ENCODE results near the gene CLK1. TPM values are rescaled to one million over a fixed set of nuclear protein-coding genes. Genes with fewer than 3 reads are reported as not detected.
A peak's percentile ranks its signal among the peaks of the same experiment; 100 is the strongest.
"Not testable (repeated sequence)": the region's sequence is repeated elsewhere in the genome, so short reads cannot be mapped to it uniquely, and the experiment has no call there.

The CLK1 gene
- total and polyA plus RNA-seq, 5 donors from 2014 or later: 36.5 to 1,274 (median 42.7) TPM

GRCh38 chr2:200888704-200889625 is 24.5 kb upstream of the CLK1 start, which contains the start of the genes NIF3L1 and PPIL3:
TSS of gene NIF3L1 (plus strand) at chr2:200889371. CDS start at chr2:200891944, 2,573 bp downstream.
TSS of gene PPIL3 (minus strand) at chr2:200889077. CDS start at chr2:200887615, 1,462 bp downstream.
- Mint-ChIP-seq H3K36me3 (peaks cover 13% of the 10 kb centered on the region), H3K4me1 (peaks cover 12 to 64% (median 39%) of the 10 kb centered on the region in 4 donors), H3K27ac (peak within 1 kb of the TSS; percentile 94 to 100 (median 100)), H3K9me3 (no peaks in the 10 kb centered on the region), H3K4me3 (peak within 1 kb of the TSS; percentile 95 to 99 (median 96)), H3K27me3 (peaks cover 4% of the 10 kb centered on the region)
- no peaks in the 10 kb centered on the region for H3K27me3 ChIP-seq (ENCODE audit: control insufficient read depth, insufficient read depth, low read length)
- H3K9me3 ChIP-seq (ENCODE audit: control insufficient read depth in 2 of 2, low read length in 2 of 2): no peaks in the 10 kb centered on the region
- H3K4me3 ChIP-seq (ENCODE audit: low read depth, low read length): peak within 1 kb of the TSS; percentile 98
- H3K36me3 ChIP-seq (ENCODE audit: control insufficient read depth, insufficient read depth, low read length): peaks cover 17% of the 10 kb centered on the region
- ATAC-seq (ENCODE audit: low read depth in 2 of 2) (peak; percentile 81 to 84), DNase-seq (peak; percentile 94 to 99 (median 97))
- peak within 1 kb of the TSS; percentile 97 for H3K27ac ChIP-seq (ENCODE audit: insufficient read depth, low read length, poor library complexity, severe bottlenecking)
- H3K4me1 ChIP-seq (ENCODE audit: control insufficient read depth, insufficient read depth, low read length, poor library complexity, severe bottlenecking): peaks cover 28% of the 10 kb centered on the region

GRCh38 chr2:200881715-200882249 is 17.3 kb upstream of the CLK1 start:
- not testable (repeated sequence) for H3K27ac ChIP-seq (ENCODE audit: insufficient read depth, low read length, poor library complexity, severe bottlenecking); H3K27me3 ChIP-seq (ENCODE audit: control insufficient read depth, insufficient read depth, low read length); H3K9me3 Mint-ChIP-seq; H3K27me3 Mint-ChIP-seq; H3K9me3 ChIP-seq (ENCODE audit: control insufficient read depth in 2 of 2, low read length in 2 of 2); H3K4me3 ChIP-seq (ENCODE audit: low read depth, low read length); H3K4me1 ChIP-seq (ENCODE audit: control insufficient read depth, insufficient read depth, low read length, poor library complexity, severe bottlenecking); H3K4me3 Mint-ChIP-seq; DNase-seq; ATAC-seq (ENCODE audit: low read depth in 2 of 2)
- peaks cover 67% of the 10 kb centered on the region for H3K36me3 ChIP-seq (ENCODE audit: control insufficient read depth, insufficient read depth, low read length)
- Mint-ChIP-seq H3K27ac (peak overlapping the region in 1 of 3 donors; percentile 10), H3K4me1 (peaks cover 4 to 23% (median 14%) of the 10 kb centered on the region in 4 donors), H3K36me3 (peaks cover 36% of the 10 kb centered on the region)

GRCh38 chr2:200878289-200878880 is 13.9 kb upstream of the CLK1 start:
- Mint-ChIP-seq H3K27me3 (no peaks in the 10 kb centered on the region), H3K36me3 (peaks cover 37% of the 10 kb centered on the region), H3K4me1 (peaks cover 0 to 14% (median 12%) of the 10 kb centered on the region in 4 donors), H3K9me3 (no peaks in the 10 kb centered on the region), H3K4me3 (no peak overlapping the region), H3K27ac (no peak overlapping the region)
- DNase-seq (no peak), ATAC-seq (ENCODE audit: low read depth in 2 of 2) (no peak)
- peaks cover 72% of the 10 kb centered on the region for H3K36me3 ChIP-seq (ENCODE audit: control insufficient read depth, insufficient read depth, low read length)
- H3K27me3 ChIP-seq (ENCODE audit: control insufficient read depth, insufficient read depth, low read length): no peaks in the 10 kb centered on the region
- H3K9me3 ChIP-seq (ENCODE audit: control insufficient read depth in 2 of 2, low read length in 2 of 2): no peaks in the 10 kb centered on the region
- no peak overlapping the region for H3K27ac ChIP-seq (ENCODE audit: insufficient read depth, low read length, poor library complexity, severe bottlenecking)
- no peaks in the 10 kb centered on the region for H3K4me1 ChIP-seq (ENCODE audit: control insufficient read depth, insufficient read depth, low read length, poor library complexity, severe bottlenecking)
- H3K4me3 ChIP-seq (ENCODE audit: low read depth, low read length): no peak overlapping the region

GRCh38 chr2:200877443-200877842 is 13.0 kb upstream of the CLK1 start:
- Histone ChIP-seq H3K9me3 (ENCODE audit: control insufficient read depth in 2 of 2, low read length in 2 of 2) (no peaks in the 10 kb centered on the region), H3K27ac (ENCODE audit: insufficient read depth, low read length, poor library complexity, severe bottlenecking) (no peak overlapping the region), H3K4me1 (ENCODE audit: control insufficient read depth, insufficient read depth, low read length, poor library complexity, severe bottlenecking) (no peaks in the 10 kb centered on the region), H3K36me3 (ENCODE audit: control insufficient read depth, insufficient read depth, low read length) (peaks cover 69% of the 10 kb centered on the region), H3K4me3 (ENCODE audit: low read depth, low read length) (no peak overlapping the region), H3K27me3 (ENCODE audit: control insufficient read depth, insufficient read depth, low read length) (no peaks in the 10 kb centered on the region)
- DNase-seq (no peak), ATAC-seq (ENCODE audit: low read depth in 2 of 2) (no peak)
- Mint-ChIP-seq H3K4me1 (peaks cover 0 to 16% (median 10%) of the 10 kb centered on the region in 4 donors), H3K4me3 (no peak overlapping the region), H3K27me3 (no peaks in the 10 kb centered on the region), H3K9me3 (no peaks in the 10 kb centered on the region), H3K36me3 (peaks cover 33% of the 10 kb centered on the region), H3K27ac (no peak overlapping the region)

- H3K4me1 ChIP-seq (ENCODE audit: control insufficient read depth, insufficient read depth, low read length, poor library complexity, severe bottlenecking): peaks cover 8% of the 10 kb centered on the region
- H3K27me3 ChIP-seq (ENCODE audit: control insufficient read depth, insufficient read depth, low read length): no peaks in the 10 kb centered on the region
- peaks cover 33% of the 10 kb centered on the region for H3K36me3 Mint-ChIP-seq
- H3K4me3 Mint-ChIP-seq: no peak overlapping the region
- no peaks in the 10 kb centered on the region for H3K27me3 Mint-ChIP-seq
- no peak overlapping the region for H3K27ac ChIP-seq (ENCODE audit: insufficient read depth, low read length, poor library complexity, severe bottlenecking)
- H3K4me3 ChIP-seq (ENCODE audit: low read depth, low read length): no peak overlapping the region
- ATAC-seq (ENCODE audit: low read depth in 2 of 2): no peak
- no peak overlapping the region for H3K27ac Mint-ChIP-seq
- H3K9me3 ChIP-seq (ENCODE audit: control insufficient read depth in 2 of 2, low read length in 2 of 2): no peaks in the 10 kb centered on the region
- H3K4me1 Mint-ChIP-seq: peaks cover 5 to 11% (median 8%) of the 10 kb centered on the region in 4 donors
- peaks cover 0 to 2% (median 0%) of the 10 kb centered on the region in 7 donors for H3K9me3 Mint-ChIP-seq
- no peak for DNase-seq
- peaks cover 52% of the 10 kb centered on the region for H3K36me3 ChIP-seq (ENCODE audit: control insufficient read depth, insufficient read depth, low read length)
Measured at GRCh38 chr2:200873560-200873959, 9.1 kb upstream of the CLK1 start.

- H3K27ac ChIP-seq (ENCODE audit: insufficient read depth, low read length, poor library complexity, severe bottlenecking): no peak overlapping the region
- no peaks in the 10 kb centered on the region for H3K9me3 ChIP-seq (ENCODE audit: control insufficient read depth in 2 of 2, low read length in 2 of 2)
- H3K27ac Mint-ChIP-seq: no peak overlapping the region
- peaks cover 0 to 2% (median 0%) of the 10 kb centered on the region in 7 donors for H3K9me3 Mint-ChIP-seq
- peak overlapping the region in 1 of 4 donors; percentile 29 for H3K4me3 Mint-ChIP-seq
- no peaks in the 10 kb centered on the region for H3K27me3 ChIP-seq (ENCODE audit: control insufficient read depth, insufficient read depth, low read length)
- H3K4me1 Mint-ChIP-seq: peaks cover 6 to 14% (median 8%) of the 10 kb centered on the region in 4 donors
- no peak for ATAC-seq (ENCODE audit: low read depth in 2 of 2)
- H3K4me3 ChIP-seq (ENCODE audit: low read depth, low read length): no peak overlapping the region
- H3K4me1 ChIP-seq (ENCODE audit: control insufficient read depth, insufficient read depth, low read length, poor library complexity, severe bottlenecking): peaks cover 10% of the 10 kb centered on the region
- H3K27me3 Mint-ChIP-seq: no peaks in the 10 kb centered on the region
- H3K36me3 ChIP-seq (ENCODE audit: control insufficient read depth, insufficient read depth, low read length): peaks cover 32% of the 10 kb centered on the region
- DNase-seq: no peak
- peaks cover 29% of the 10 kb centered on the region for H3K36me3 Mint-ChIP-seq
Measured at GRCh38 chr2:200871151-200871550, 6.7 kb upstream of the CLK1 start.

- H3K9me3 Mint-ChIP-seq: peaks cover 0 to 2% (median 0%) of the 10 kb centered on the region in 7 donors
- ATAC-seq (ENCODE audit: low read depth in 2 of 2): no peak
- H3K4me3 Mint-ChIP-seq: peak overlapping the region in 3 of 4 donors; percentile 59 to 80 (median 68)
Measured at GRCh38 chr2:200869014-200869413, 4.6 kb upstream of the CLK1 start.

More at GRCh38 chr2:200869014-200869413, 4.6 kb upstream of the CLK1 start:
- DNase-seq: no peak
- Histone ChIP-seq H3K27me3 (ENCODE audit: control insufficient read depth, insufficient read depth, low read length) (no peaks in the 10 kb centered on the region), H3K4me1 (ENCODE audit: control insufficient read depth, insufficient read depth, low read length, poor library complexity, severe bottlenecking) (peaks cover 17% of the 10 kb centered on the region), H3K9me3 (ENCODE audit: control insufficient read depth in 2 of 2, low read length in 2 of 2) (no peaks in the 10 kb centered on the region), H3K4me3 (ENCODE audit: low read depth, low read length) (no peak overlapping the region), H3K27ac (ENCODE audit: insufficient read depth, low read length, poor library complexity, severe bottlenecking) (peak overlapping the region; percentile 33), H3K36me3 (ENCODE audit: control insufficient read depth, insufficient read depth, low read length) (peaks cover 21% of the 10 kb centered on the region)
- Mint-ChIP-seq H3K4me1 (peaks cover 6 to 23% (median 13%) of the 10 kb centered on the region in 4 donors), H3K27me3 (peaks cover 6% of the 10 kb centered on the region), H3K27ac (peak overlapping the region in 2 of 3 donors; percentile 83 to 85), H3K36me3 (peaks cover 22% of the 10 kb centered on the region)
